H1 (cell line): ENCODE results near the gene CFAP97D1.

Experiments
- ASH2L ChIP-seq: fragments of 200-600, 300-600 bp; sonication (generic); IDR thresholded peaks from one replicate; pipeline ENCODE4 v1.7.1; 2017; ENCODE audit warnings: low read length
- CHD1 ChIP-seq: IDR thresholded peaks from 2 replicates; pipeline ENCODE4 v1.6.1; 2012; ENCODE audit warnings: low read depth, low read length, improper control_type of control experiment
- CREB1 ChIP-seq: IDR thresholded peaks from 2 replicates; pipeline ENCODE4 v1.6.1; 2012; ENCODE audit warnings: inconsistent platforms
- CTCF ChIP-seq, 3 experiments: IDR thresholded peaks; 1 replicate in 2 of 3; 2 replicates in 1 of 3; pipeline versions ENCODE4 v1.5.1 to v1.6.1; 2011; ENCODE audit warnings: low read length in 3 of 3, mild to moderate bottlenecking in 3 of 3, inconsistent platforms in 2 of 3, low read depth in 1 of 3, moderate library complexity in 1 of 3; ENCODE audit not compliant: insufficient read depth in 1 of 3; ENCODE audit errors: control extremely low read depth in 1 of 3
- EP300 ChIP-seq, 2 experiments: IDR thresholded peaks; 1 replicate in 1 of 2; 2 replicates in 1 of 2; pipeline ENCODE4 v1.6.1; 2011 to 2012; ENCODE audit warnings: low read depth in 2 of 2, low read length in 2 of 2, mild to moderate bottlenecking in 2 of 2, borderline replicate concordance in 1 of 2, inconsistent platforms in 1 of 2, moderate library complexity in 1 of 2
- EZH2 ChIP-seq: fragments of 200-600 bp; sonication (generic); IDR thresholded peaks from 2 replicates; pipeline ENCODE4 v1.7.1; 2012; ENCODE audit warnings: low read depth, mild to moderate bottlenecking, moderate library complexity, low read length, inconsistent platforms; ENCODE audit not compliant: severe bottlenecking
- JUN ChIP-seq: IDR thresholded peaks from 2 replicates; pipeline ENCODE4 v1.6.1; 2011; ENCODE audit warnings: low read depth, mild to moderate bottlenecking, improper control_type of control experiment, low read length
- POLR2A ChIP-seq, 2 experiments: IDR thresholded peaks; 1 replicate in 1 of 2; 2 replicates in 1 of 2; pipeline ENCODE4 v1.6.1; 2011; ENCODE audit warnings: low read depth in 2 of 2, low read length in 2 of 2, mild to moderate bottlenecking in 2 of 2; ENCODE audit errors: control extremely low read depth in 1 of 2
- POLR2AphosphoS5 ChIP-seq: IDR thresholded peaks from 2 replicates; pipeline ENCODE4 v1.6.1; 2011; ENCODE audit warnings: low read depth, low read length
- POU5F1 ChIP-seq: IDR thresholded peaks from 2 replicates; pipeline ENCODE4 v1.6.1; 2011; ENCODE audit warnings: low read depth, mild to moderate bottlenecking, low read length, moderate library complexity
- RFX5 ChIP-seq: IDR thresholded peaks from 2 replicates; pipeline ENCODE4 v1.6.1; 2011; ENCODE audit warnings: low read depth, low read length, improper control_type of control experiment, borderline replicate concordance
- TAF1 ChIP-seq: IDR thresholded peaks from 2 replicates; pipeline ENCODE4 v1.6.1; 2011; ENCODE audit warnings: mild to moderate bottlenecking, low read depth, low read length
- TEAD4 ChIP-seq: IDR thresholded peaks from 2 replicates; pipeline ENCODE4 v1.6.1; 2012; ENCODE audit warnings: low read depth, low read length, inconsistent platforms, mixed read lengths

- no peak for TF ChIP-seq CTCF (IDR thresholded peaks at IDR 0.05; ENCODE audit: control extremely low read depth in 1 of 3, insufficient read depth in 1 of 3, low read depth in 1 of 3, low read length in 3 of 3)
- TF ChIP-seq POLR2AphosphoS5 = no peak
- TF ChIP-seq TAF1 = no peak
- no peak for TF ChIP-seq POLR2A (IDR thresholded peaks at IDR 0.05; ENCODE audit: control extremely low read depth in 1 of 2, low read depth in 2 of 2, low read length in 2 of 2)
- no peak for TF ChIP-seq EZH2
- TF ChIP-seq JUN = no peak
- TF ChIP-seq TEAD4 = no peak
- no peak for TF ChIP-seq ASH2L
- no peak for TF ChIP-seq CHD1
- no peak for TF ChIP-seq CREB1
- TF ChIP-seq RFX5 = no peak
- TF ChIP-seq EP300 (IDR thresholded peaks at IDR 0.05; ENCODE audit: borderline replicate concordance in 1 of 2, low read depth in 2 of 2, low read length in 2 of 2) = no peak
- TF ChIP-seq POU5F1 = no peak
Observed at GRCh38 chr17:43822570-43823190, 42.4 kb downstream of the CFAP97D1 start.
